ENCODE measurements around the gene PTPN21.

PTPN21 gene

GRCh38 chr14:88554457-88555286, at the start of gene PTPN21:
PTPN21 (minus strand) TSS chr14:88555007; CDS start chr14:88550417, 4,590 bp downstream.
- DNase-seq: no peak

DNA sequence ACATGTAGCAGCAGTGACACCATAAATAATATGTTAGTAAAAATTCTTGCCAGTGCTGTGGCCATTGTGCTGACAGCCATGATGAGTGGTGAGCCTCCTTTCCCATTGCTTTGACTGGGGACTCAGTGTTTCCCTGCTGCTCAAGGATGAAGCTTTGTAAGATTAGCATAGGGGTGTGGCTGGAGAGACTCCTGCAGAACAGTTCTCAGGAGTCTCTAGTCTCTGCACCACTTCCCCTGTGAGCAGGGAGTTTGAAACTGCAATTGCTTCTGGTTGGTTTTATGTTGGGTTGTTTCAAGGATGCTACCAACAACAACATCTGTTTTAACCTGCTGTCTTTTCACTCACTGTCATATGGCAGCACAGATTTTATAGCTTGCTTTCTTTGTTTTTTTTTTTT, 49.4 kb upstream of the PTPN21 start:
- peak; percentile 94 for DNase-seq

- no peak for DNase-seq
These were observed 45.1 kb upstream of the PTPN21 start for GRCh38 chr14:88599761-88600439.

DNA sequence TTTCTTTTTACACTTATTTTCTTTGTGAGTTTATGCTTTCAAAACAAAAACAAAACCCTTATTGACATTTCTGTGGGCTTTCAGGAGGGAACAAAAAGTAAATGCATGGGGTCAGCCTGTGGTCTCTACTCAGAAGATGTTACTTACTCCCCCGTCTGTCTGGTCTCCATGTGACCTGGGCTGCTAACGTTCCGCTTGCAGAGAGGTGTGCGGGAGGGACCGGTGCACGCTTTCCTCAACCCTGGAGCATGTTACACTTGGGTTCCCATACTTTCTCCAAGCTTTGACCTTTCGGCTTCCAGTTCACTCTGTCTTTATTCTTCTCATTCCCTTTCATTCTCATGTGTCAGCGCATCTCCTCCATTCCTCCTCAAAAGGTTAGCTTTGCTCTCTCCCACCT, 44.5 kb upstream of the PTPN21 start:
- no peak for DNase-seq

DNA sequence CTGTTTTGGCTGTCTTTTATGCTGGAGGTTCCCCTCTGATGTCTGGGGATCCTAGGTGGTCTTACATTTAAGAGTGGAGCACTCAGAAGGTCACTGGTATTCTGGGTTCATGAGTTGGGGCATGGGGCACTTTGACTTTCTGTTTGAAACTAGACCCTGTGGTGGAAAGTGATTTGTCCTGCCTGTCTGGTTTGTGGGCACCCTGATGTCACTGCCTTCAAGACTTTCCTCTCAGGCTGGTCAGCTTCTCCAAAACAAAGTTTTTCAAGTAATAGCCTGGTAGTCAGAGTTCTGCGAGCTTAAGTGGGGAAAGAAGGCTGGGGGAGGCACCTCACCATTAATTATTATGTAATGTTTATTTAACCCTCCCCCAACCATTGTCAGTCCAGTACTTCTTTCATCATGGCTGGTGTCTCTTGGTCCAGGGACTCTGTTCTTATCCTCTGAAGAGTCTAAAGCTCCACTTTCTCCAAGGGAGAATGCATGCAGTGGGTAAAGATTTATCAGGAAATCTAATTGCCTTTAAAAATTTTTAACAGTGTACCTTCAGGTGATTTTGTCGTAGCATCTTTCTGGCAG, 43.4 kb upstream of the PTPN21 start:
- no peak for DNase-seq

GRCh38 chr14:88597601-88598000, 42.8 kb upstream of the PTPN21 start:
- no peak for DNase-seq

GRCh38 chr14:88597038-88597437, 42.2 kb upstream of the PTPN21 start:
- no peak for DNase-seq

DNA sequence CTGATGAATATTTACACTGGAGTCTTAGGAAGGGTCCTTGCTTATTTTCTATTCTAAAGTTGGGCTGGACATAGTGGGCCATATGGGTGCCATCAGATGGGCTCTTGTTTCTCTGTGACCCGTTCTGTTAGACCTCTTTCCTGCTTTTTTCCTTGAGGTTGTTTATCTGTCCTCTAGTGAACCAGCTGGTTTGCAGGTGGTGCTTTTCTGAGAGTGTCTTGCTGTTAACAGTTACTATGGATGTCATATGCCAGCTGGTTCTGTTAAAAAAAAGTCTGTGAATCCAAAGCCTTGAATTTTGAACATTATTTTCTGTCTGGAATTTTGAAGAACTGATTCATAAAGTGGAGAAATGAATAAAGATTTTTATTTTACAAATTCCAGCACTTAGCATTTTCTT, 37.2 kb upstream of the PTPN21 start:
- peak; percentile 71 for DNase-seq

DNA sequence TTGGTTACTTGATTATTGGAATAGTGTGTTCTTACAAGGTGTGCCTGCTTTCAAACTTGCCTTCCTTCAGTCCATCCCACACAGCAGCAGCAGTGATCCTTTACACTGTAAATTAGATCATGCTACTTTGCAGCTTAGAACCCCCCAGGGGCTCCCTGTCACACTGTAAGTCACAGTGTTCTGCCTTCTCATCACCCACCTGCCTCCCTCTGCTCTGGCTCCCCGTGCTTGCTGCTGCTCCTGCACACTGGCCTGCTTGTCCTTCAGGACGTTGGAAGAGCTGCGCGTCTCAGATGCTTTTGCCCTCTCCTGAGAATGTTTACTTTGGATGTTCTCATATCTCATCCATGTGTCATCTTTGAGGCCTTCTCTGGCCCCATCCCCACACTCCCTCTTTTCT, 35.4 kb upstream of the PTPN21 start:
- DNase-seq: no peak

DNA sequence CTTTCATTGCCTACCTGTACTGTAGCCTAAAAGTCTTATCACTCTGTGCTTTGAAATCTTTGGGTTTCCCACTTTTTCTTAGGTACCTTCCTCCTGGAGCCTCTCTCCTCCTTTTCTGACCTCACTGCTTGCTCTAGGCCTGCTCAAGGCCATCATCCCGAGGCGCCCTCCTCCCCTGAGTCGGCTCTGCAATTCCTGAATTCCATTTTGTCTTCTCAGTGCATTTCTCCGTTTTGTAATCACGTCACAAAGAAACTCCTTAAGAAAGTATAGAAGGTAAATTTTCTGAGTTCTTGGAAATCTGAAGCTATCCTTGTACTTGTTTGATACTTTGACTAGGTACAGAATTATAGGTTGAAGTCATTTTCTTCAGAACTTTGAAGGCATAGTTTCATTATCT, 33.3 kb upstream of the PTPN21 start:
- DNase-seq: no peak

- no peak for DNase-seq
These were observed 29.6 kb upstream of the PTPN21 start for GRCh38 chr14:88584451-88584850.

DNA sequence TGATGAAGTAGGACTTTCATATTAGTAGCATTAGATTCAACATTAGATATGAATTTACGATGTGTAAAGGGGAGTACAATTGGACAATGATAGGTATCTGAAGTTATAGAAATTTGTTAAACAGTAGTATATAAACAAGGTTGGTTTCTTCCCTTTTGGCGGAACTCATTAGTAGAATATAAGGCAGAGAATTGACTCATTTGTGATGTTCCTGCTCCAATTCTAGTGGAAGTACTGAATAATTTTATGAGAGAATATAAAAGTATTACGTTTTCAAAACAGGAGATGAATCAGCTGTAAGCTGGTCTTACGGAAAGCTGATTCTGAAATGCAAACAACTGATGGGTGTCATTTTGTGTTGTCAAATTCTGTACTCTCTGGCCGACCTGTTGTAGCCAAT, 21.4 kb upstream of the PTPN21 start:
- no peak for DNase-seq

- no peak for DNase-seq
These were observed 17.3 kb upstream of the PTPN21 start for GRCh38 chr14:88572117-88572516.

GRCh38 chr14:88568196-88568595, 13.4 kb upstream of the PTPN21 start:
- DNase-seq: no peak

- no peak for DNase-seq
These were observed 10.6 kb upstream of the PTPN21 start for GRCh38 chr14:88565427-88565826.

DNA sequence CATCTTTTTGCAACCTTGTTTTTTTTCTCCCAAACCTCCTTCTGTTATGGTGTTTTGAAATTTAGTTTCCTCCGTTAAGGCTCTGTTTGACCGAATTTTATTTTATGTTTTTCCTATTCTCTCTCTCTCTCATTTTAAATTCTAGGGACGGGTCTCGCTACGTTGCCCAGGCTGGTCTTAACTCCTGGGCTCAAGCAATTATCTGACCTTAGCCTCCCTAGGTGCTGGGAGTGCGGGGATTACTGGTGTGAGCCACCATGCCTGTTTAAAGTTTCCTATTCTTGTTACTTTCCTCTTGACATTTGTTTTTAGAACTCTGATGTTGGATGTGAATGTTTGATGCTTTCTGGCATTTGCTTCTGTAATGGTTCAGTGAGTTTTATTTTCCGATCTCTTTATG, 9.0 kb upstream of the PTPN21 start:
- DNase-seq: no peak

DNA sequence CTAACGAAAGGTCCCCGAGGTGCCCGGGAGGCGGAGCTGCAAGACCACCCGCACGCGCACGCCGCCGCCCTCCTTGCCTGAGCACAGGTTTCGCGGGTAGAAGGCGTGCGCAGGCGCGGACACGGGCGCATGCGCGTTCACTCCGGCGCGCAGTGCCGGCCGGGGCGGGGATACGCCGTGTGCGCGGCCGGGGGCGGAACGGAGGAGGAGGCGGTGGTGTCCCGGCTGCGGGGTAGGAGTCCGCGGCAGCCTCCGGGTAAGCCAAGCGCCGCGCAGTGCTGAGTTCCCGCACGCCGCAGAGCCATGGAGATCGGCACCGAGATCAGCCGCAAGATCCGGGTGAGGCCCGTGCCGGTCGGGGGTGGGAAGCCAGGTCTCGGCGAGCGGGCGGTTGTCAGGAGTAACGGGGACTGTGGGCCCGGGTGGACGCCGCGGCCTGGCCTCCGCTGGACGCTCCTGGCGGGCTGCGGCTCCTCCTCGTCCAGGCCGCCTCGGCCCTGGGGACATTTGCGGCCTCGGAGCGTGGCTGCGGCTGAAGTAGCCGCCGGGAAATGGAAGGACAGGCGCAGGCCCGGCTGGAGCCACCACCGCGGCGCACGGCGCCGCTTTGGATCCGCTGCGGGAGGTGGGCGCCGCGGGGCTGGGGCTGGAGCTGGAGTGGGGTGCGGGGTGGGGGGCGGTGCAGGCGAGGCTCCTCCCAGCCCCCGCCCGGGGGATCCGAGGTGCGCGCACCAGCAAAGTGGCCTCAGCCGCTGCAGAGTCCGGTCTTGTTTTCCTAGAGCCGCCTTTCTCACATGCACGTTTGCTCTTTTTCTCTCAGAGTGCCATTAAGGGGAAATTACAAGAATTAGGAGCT, 8.3 kb upstream of the PTPN21 start, which contains the start of gene ZC3H14:
Gene ZC3H14 (plus strand): TSS at position 207 of the 856 bp plus-strand sequence. CDS start 97 bp downstream, at position 304.
- peak; percentile 91 for DNase-seq

GRCh38 chr14:88562532-88562830, 7.7 kb upstream of the PTPN21 start:
- DNase-seq: no peak

DNA sequence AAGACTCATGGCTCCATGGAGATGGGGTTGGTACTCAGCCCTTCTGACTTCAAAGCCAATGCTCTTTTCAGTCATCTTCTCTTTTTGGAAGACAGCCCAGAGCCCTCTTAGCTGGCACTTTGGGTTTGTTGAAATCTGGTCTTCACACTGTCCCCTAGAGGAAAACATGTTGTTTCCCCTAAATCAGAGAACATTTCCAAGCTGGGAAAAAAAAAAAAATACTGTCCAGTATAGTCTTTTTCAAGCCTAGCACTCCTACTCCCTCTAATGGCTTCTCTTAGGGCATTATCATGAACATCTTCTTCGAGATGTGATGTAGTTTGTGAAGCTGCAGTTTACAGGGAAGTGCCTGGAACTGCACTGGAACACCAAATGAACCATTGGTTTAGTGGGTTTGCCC, 5.0 kb upstream of the PTPN21 start:
- DNase-seq: peak; percentile 54

- DNase-seq: no peak
These were observed 1.8 kb upstream of the PTPN21 start for GRCh38 chr14:88556581-88556980.

- DNase-seq: no peak
These were observed 836 bp downstream of the PTPN21 start for GRCh38 chr14:88553886-88554456.

- no peak for DNase-seq
These were observed 1.9 kb downstream of the PTPN21 start for GRCh38 chr14:88552876-88553275.

DNA sequence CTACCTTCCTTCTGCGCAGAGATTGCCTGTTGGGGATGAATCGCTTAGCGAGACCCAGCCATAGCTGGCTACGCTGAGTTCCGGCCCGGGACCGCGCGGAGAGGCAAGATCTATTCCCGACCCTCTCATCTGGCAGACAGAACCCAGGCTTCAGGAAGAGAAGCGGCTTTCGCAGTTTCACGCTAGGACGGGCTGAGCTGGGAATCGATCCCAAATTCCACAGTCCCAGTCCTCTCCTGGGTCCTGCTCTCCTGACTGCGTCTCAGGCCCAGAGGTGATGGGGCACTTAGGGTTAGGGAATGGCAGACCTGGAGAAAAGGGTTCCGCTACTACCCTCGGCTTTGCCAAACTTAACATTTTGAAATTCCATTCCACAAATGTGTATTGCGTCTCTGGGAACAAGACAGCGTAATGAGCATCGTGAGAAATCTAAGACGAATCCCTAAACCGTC, 2.8 kb downstream of the PTPN21 start:
- DNase-seq: no peak

Data from NCI-H1694 (cell line).